ENCODE measurements around the gene CTSV. TPM values are rescaled to one million over a fixed set of nuclear protein-coding genes. Genes with fewer than 3 reads are reported as not detected.
"Not testable (repeated sequence)": the region's sequence is repeated elsewhere in the genome, so short reads cannot be mapped to it uniquely, and the experiment has no call there.

Gene CTSV
- total RNA-seq, 4 donors from 2014 or later: 0.28 to 0.84 TPM; not detected in 2

DNA sequence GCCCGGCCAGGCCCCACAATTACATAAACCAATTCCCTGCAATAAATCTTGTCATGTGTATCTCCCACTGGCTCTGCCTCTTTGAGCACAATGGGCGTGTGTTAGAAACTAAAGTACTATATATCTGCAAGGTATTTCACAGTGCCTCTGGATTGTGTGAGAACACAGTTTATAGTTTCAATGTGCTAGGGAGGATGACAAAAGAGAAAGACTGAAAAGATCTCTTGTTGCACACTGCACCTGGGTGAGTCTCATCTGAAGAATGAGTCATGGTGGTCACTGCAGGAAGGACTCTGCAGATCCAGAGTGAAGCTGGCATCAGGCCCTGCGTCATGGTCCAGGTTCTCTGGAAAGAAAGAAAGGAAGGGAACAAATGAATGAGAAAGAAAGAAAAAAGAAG lies 20.7 kb upstream of the CTSV start:
- ATAC-seq (ENCODE audit: low FRiP score) (no peak), DNase-seq (ENCODE audit: low spot score) (no peak)
- TF ChIP-seq, protein P1, sequence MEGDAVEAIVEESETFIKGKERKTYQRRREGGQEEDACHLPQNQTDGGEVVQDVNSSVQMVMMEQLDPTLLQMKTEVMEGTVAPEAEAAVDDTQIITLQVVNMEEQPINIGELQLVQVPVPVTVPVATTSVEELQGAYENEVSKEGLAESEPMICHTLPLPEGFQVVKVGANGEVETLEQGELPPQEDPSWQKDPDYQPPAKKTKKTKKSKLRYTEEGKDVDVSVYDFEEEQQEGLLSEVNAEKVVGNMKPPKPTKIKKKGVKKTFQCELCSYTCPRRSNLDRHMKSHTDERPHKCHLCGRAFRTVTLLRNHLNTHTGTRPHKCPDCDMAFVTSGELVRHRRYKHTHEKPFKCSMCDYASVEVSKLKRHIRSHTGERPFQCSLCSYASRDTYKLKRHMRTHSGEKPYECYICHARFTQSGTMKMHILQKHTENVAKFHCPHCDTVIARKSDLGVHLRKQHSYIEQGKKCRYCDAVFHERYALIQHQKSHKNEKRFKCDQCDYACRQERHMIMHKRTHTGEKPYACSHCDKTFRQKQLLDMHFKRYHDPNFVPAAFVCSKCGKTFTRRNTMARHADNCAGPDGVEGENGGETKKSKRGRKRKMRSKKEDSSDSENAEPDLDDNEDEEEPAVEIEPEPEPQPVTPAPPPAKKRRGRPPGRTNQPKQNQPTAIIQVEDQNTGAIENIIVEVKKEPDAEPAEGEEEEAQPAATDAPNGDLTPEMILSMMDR (IDR thresholded peaks at IDR 0.05): no peak

DNA sequence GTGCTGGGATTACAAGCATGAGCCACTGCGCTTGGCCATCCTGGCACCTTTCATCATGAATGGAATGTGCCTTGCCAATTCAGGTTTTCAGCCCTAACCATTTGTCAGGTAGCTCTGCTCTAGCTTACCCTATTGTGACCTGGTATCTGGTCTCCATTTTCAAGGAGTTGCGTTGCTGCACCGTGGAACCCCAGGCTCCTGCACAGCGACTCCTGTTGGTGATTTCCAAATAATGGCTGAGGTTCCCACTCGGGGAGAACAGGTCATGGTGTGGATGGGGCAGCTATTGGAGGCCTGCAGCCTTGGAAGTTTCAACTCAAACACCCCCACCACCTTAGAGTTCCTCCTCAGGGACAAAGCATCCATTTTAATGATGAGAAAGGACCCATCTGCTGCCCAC lies 18.7 kb upstream of the CTSV start:
- TF ChIP-seq, protein P1 (IDR thresholded peaks at IDR 0.05): no peak
- no peak for ATAC-seq (ENCODE audit: low FRiP score)

DNA sequence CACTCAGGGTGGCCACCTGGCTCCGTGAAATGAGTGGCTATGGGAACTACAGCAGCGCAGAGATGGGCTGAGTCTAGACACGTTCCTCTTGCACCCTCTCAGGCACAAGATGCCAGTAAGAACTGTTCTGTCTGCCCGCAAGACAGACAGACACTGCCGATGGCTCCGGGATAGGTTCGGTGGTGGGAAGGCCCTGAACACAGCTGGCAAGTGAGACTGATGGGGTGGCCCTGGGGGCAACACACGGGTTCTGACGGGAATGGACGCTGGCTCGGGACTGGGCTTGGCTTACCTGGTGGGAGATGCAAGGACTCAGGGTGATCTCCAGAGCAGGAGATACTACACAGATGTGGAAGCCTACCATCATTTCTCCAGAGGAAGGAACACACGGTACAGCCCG lies 16.9 kb upstream of the CTSV start:
- not testable (repeated sequence) for ATAC-seq (ENCODE audit: low FRiP score); DNase-seq (ENCODE audit: low spot score)

More for the DNA sequence above, 18.7 kb upstream of the CTSV start:
- DNase-seq (ENCODE audit: low spot score): no peak

DNA sequence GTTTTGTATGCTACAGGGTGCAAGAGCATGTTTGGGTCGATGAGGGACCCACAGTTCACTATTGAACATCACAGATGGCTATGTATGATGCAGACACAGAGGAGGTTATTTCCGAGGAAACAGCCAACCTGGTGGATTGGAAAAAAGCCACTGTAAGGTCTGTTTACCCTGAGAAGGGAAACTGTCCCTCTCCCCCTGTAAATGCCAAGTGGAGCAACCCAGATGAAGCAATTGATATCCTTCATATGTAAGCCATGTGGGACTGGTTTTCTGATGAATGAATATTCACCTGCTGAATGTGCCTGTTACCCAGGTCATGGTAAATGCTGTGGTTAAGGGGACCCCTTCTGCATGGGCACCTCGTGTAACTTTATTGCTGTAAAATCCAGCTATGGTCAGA lies 14.8 kb upstream of the CTSV start:
- ATAC-seq (ENCODE audit: low FRiP score) (no peak), DNase-seq (ENCODE audit: low spot score) (no peak)
- TF ChIP-seq, protein P1 (IDR thresholded peaks at IDR 0.05): no peak

DNA sequence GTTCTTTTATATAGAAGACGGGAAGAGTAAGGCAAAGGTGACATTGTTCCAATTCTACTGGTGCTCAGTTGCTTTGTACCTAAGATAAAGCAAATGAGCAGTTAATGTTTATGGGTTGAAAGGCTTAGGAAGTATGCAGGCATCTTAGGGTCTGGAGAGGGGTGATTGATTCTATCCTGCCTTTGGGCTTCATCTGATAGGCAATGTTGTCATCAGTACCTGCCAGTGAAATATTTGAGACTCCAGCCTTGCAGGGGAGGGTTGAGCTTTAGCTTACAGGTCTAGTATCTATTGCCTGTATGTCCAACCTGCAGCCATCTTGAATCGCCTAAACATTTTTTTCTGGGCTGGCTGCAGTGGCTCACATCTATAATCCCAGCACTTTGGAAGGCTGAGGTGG lies 13.8 kb upstream of the CTSV start:
- ATAC-seq (ENCODE audit: low FRiP score): no peak
- TF ChIP-seq, protein P1 (IDR thresholded peaks at IDR 0.05): no peak
- no peak for DNase-seq (ENCODE audit: low spot score)

DNA sequence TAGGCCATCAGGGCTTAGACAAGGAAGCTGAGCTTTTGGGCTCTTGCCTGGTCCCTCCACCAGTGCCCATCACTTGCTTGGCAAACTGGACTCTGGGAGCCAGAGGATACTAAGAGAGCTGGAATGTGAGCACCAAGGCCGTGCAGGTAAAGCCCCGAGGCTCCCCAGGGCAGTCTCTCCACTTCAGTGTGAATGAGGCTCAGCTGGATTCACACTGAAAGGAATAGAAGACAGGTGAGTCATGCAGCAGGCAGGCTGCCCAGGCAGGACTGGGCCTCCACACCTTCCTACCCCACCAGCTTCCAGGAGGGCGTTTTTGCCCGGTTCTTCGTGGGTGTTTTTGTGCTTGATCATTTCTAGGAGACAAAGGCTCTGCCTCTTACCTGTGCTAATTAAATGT lies 7.3 kb upstream of the CTSV start:
- DNase-seq (ENCODE audit: low spot score) (no peak), ATAC-seq (ENCODE audit: low FRiP score) (peak; percentile 92)
- TF ChIP-seq, protein P1 (IDR thresholded peaks at IDR 0.05): no peak

DNA sequence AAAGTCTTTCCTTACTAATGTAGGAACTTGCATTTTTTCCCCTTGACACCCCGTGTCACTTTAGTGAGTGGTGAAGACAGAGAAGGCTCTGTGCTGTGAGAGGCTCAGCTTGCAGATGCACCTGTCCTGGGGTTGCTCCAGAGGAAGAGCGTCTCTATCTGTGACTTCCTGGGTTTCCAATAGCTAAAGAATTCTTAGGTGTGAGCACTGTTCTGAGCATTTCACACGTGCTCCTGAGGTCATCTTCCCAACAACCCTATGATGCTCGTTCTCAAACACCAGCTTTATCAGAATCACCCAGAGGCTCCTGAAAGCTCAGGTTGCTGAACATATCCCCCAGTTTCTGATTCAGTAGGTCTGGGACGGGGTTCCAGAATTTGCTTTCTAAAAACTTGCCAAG lies 6.4 kb upstream of the CTSV start:
- ATAC-seq (ENCODE audit: low FRiP score): no peak
- TF ChIP-seq, protein P1 (IDR thresholded peaks at IDR 0.05): no peak
- DNase-seq (ENCODE audit: low spot score): no peak

DNA sequence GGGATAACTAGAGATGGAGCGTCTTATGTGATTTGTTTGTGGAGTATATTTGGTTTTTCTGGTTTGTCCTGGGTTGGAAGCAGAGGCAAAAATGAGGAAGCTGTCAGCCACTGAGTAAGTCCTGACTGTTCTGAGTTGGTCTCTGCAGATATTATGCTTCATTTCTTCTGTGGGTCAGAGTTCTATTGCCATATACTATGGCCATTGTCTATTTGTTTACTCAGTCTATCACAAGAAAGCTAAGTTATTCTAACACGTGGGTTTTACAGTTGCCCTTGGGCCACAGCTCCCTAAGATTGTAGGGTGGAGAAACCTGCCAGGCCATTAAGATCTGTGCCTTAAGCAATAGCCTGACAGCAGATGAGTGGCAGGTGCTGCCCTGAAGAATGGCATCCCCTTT lies 3.0 kb upstream of the CTSV start:
- DNase-seq (ENCODE audit: low spot score) (no peak), ATAC-seq (ENCODE audit: low FRiP score) (no peak)
- TF ChIP-seq, protein P1 (IDR thresholded peaks at IDR 0.05): no peak

All from omental fat pad (tissue), 4 donors.